GM12878 (cell line): ENCODE measurements around the gene NALF2. TPM values are rescaled to one million over a fixed set of nuclear protein-coding genes. Genes with fewer than 3 reads are reported as not detected.

Experiments
- ATAC-seq: fragments of 200-7000 bp; cut with Tn5 transposase; 3 replicates; pipeline ENCODE4 v1.9.1; 2020; ENCODE audit warnings: mild to moderate bottlenecking, moderate library complexity
- BruUV-seq: library from RNA; stranded (reverse); fragments of 400-500 nt; replicated peaks from 2 replicates; lab custom pipeline; 2021; lab: Mats Ljungman, UMichigan
- CTCF ChIA-PET: fragments of 300-600 bp; sonication (Branson Sonifier 250); formaldehyde crosslinking; extraction: SDS; loops from one replicate; lab custom pipeline; 2021; ENCODE audit warnings: inconsistent platforms; lab: Yijun Ruan, JAX
- POLR2A ChIA-PET: fragments of 350-600 bp; formaldehyde crosslinking; extraction: SDS; loops from one replicate; lab custom pipeline; 2021; ENCODE audit warnings: inconsistent platforms; lab: Charles Lee
- RAD21 ChIA-PET: fragments of 300-600 bp; sonication (Branson Sonifier 250); formaldehyde crosslinking; loops from one replicate; lab custom pipeline; 2023; ENCODE audit warnings: antibody characterized with exemption; ENCODE audit not compliant: unreplicated experiment; lab: Charles Lee
- SMC1A ChIA-PET: fragments of 300-600 bp; sonication (Branson Sonifier 250); formaldehyde crosslinking; loops from one replicate; lab custom pipeline; 2023; ENCODE audit not compliant: unreplicated experiment, uncharacterized antibody; lab: Charles Lee
- DNase-seq: peaks from one replicate; pipeline ENCODE4 v3.0.0-alpha.2; 2011; ENCODE audit warnings: low read depth, low spot score
- FAIRE-seq: peaks from 3 replicates; lab custom pipeline; 2011; peaks lifted over from hg19 to GRCh38; lab: Jason Lieb, UNC
- H2AFZ ChIP-seq: 2 replicates; pipeline ENCODE4 v1.6.0; 2011; ENCODE audit warnings: low read depth, low read length, control low read depth; ENCODE audit not compliant: control insufficient read depth
- H3K27ac ChIP-seq: 2 replicates; pipeline ENCODE4 v1.5.1; 2011; ENCODE audit warnings: control low read depth; ENCODE audit not compliant: control insufficient read depth, insufficient read depth
- H3K27me3 ChIP-seq, 2 experiments: replicated peaks in 1 of 2; 2 replicates each; pipeline versions ENCODE4 v1.6.0 to v1.6.1; 2011; ENCODE audit warnings: low read length in 1 of 2; ENCODE audit not compliant: control insufficient read depth in 2 of 2, insufficient read depth in 2 of 2
- H3K36me3 ChIP-seq, 2 experiments: 2 replicates each; pipeline ENCODE4 v1.5.1; 2011; ENCODE audit warnings: low read length in 1 of 2; ENCODE audit not compliant: control insufficient read depth in 2 of 2, insufficient read depth in 2 of 2
- H3K4me1 ChIP-seq: 2 replicates; pipeline ENCODE4 v1.6.1; 2011; ENCODE audit warnings: mild to moderate bottlenecking, low read length, moderate library complexity, mixed read lengths; ENCODE audit not compliant: control insufficient read depth, insufficient read depth
- H3K4me2 ChIP-seq: 2 replicates; pipeline ENCODE4 v1.6.0; 2011; ENCODE audit warnings: control low read depth; ENCODE audit not compliant: control insufficient read depth, insufficient read depth
- H3K4me3 ChIP-seq: fragments of 200-600 bp; sonication (generic); 2 replicates; pipeline ENCODE4 v1.5.1; 2016
- H3K79me2 ChIP-seq: 2 replicates; pipeline ENCODE4 v1.6.0; 2011; ENCODE audit warnings: low read length; ENCODE audit not compliant: control insufficient read depth, insufficient read depth
- H3K9ac ChIP-seq: 2 replicates; pipeline ENCODE4 v1.8.0; 2011; ENCODE audit warnings: low read length, control low read depth, mixed read lengths; ENCODE audit not compliant: control insufficient read depth, insufficient read depth
- H3K9me3 ChIP-seq: replicated peaks from 3 replicates; pipeline ENCODE4 v1.5.1; 2011; ENCODE audit warnings: mild to moderate bottlenecking, low read length; ENCODE audit not compliant: control insufficient read depth, insufficient read depth
- H4K20me1 ChIP-seq: 2 replicates; pipeline ENCODE4 v1.6.0; 2011; ENCODE audit not compliant: control insufficient read depth, insufficient read depth
- BRCA1 ChIP-seq: IDR thresholded peaks from 2 replicates; pipeline ENCODE4 v1.6.1; 2011; ENCODE audit warnings: low read depth, low read length, improper control_type of control experiment
- CREM ChIP-seq: IDR thresholded peaks from 2 replicates; pipeline ENCODE4 v1.6.1; 2014; ENCODE audit warnings: antibody characterized with exemption, low read depth
- CUX1 ChIP-seq: IDR thresholded peaks from 2 replicates; pipeline ENCODE4 v1.6.1; 2012; ENCODE audit warnings: improper control_type of control experiment, low read depth, low read length; ENCODE audit not compliant: insufficient replicate concordance
- DPF2 ChIP-seq: fragments of 450-650 bp; IDR thresholded peaks from 2 replicates; pipeline ENCODE4 v1.6.1; 2017; ENCODE audit warnings: mild to moderate bottlenecking
- EGR1 ChIP-seq, 2 experiments: IDR thresholded peaks; 1 replicate in 1 of 2; 2 replicates in 1 of 2; pipeline ENCODE4 v1.6.1; 2011 to 2012; ENCODE audit warnings: low read depth in 2 of 2, low read length in 2 of 2, borderline replicate concordance in 1 of 2, mild to moderate bottlenecking in 1 of 2, moderate library complexity in 1 of 2
- IKZF1 ChIP-seq: fragments of 450-650 bp; conservative IDR thresholded peaks from 2 replicates; pipeline ENCODE4 v1.6.1; 2017; ENCODE audit warnings: antibody characterized with exemption, mild to moderate bottlenecking
- LARP7 ChIP-seq: fragments of 450-650 bp; IDR thresholded peaks from 2 replicates; pipeline ENCODE4 v1.6.1; 2017; ENCODE audit warnings: mild to moderate bottlenecking
- NR2F1 ChIP-seq: fragments of 450-650 bp; conservative IDR thresholded peaks from 2 replicates; pipeline ENCODE4 v1.6.1; 2017; ENCODE audit warnings: mild to moderate bottlenecking
- RCOR1 ChIP-seq: conservative IDR thresholded peaks from 2 replicates; pipeline ENCODE4 v1.6.1; 2012; ENCODE audit warnings: low read depth, low read length, improper control_type of control experiment
- REST ChIP-seq: IDR thresholded peaks from 2 replicates; pipeline ENCODE4 v1.6.1; 2012; ENCODE audit warnings: mild to moderate bottlenecking, low read depth, low read length
- SIN3A ChIP-seq: IDR thresholded peaks from 2 replicates; pipeline ENCODE4 v1.6.1; 2012; ENCODE audit warnings: low read depth, low read length, improper control_type of control experiment
- SMAD1 ChIP-seq: fragments of 450-650 bp; IDR thresholded peaks from 2 replicates; pipeline ENCODE4 v1.6.1; 2018; ENCODE audit warnings: mild to moderate bottlenecking, low read depth; ENCODE audit not compliant: partially characterized antibody
- YBX1 ChIP-seq: fragments of 450-650 bp; IDR thresholded peaks from 2 replicates; pipeline ENCODE4 v1.6.1; 2016; ENCODE audit warnings: antibody characterized with exemption
- YY1 ChIP-seq: IDR thresholded peaks from 2 replicates; pipeline ENCODE4 v1.6.1; 2011; ENCODE audit warnings: low read depth, mild to moderate bottlenecking, low read length
- ZNF207 ChIP-seq: fragments of 450-650 bp; IDR thresholded peaks from 2 replicates; pipeline ENCODE4 v1.6.1; 2014; ENCODE audit warnings: antibody characterized with exemption, mild to moderate bottlenecking, borderline replicate concordance
- ZNF622 ChIP-seq: fragments of 450-650 bp; IDR thresholded peaks from 2 replicates; pipeline ENCODE4 v1.6.1; 2017; ENCODE audit warnings: mild to moderate bottlenecking, inconsistent platforms
- WGBS: methylation state at CpG from one replicate; pipeline ENCODE4 v1.1.6; 2016; ENCODE audit warnings: low lambda C conversion rate; ENCODE audit not compliant: insufficient replicate concordance, insufficient coverage; ENCODE audit errors: missing lambda C conversion rate; 5-methylcytosine and 5-hydroxymethylcytosine counted together
- in situ Hi-C: fragments of 300-500 bp; cut with MboI; formaldehyde crosslinking; loops from 9 replicates; pipeline ENCODE4 v1.14.3; 2018; ENCODE audit warnings: mixed read lengths
- intact Hi-C: fragments of 100-400 bp; cut with micrococcal nuclease; formaldehyde crosslinking; loops from one replicate; pipeline ENCODE4 v1.14.2; 2022; ENCODE audit not compliant: unreplicated experiment
- polyA plus RNA-seq, 11 experiments: library from polyadenylated mRNA; depleted of rRNA in 4 of 11; unstranded in 6 of 11; stranded (reverse) in 5 of 11; fragments of >200 nt; fragmentation: Nextera tagmentation in 4 of 11; fragmentation: Illumina TruSeq in 1 of 11; extraction: Ambion mirVana in 4 of 11; extraction: Trizol in 1 of 11; gene quantifications; 1 replicate in 1 of 11; 2 replicates in 10 of 11; pipeline versions ENCODE4 v1.2.1 to v1.2.3, GENCODE V29; 2011 to 2016; ENCODE audit warnings: inconsistent platforms in 2 of 11, missing spikeins in 2 of 11, low read depth in 1 of 11
- total RNA-seq, 4 experiments: library from RNA; depleted of rRNA in 3 of 4; stranded (reverse); fragments of >200 nt in 3 of 4; fragmentation: Illumina TruSeq in 1 of 4; extraction: Trizol in 1 of 4; gene quantifications; 2 replicates each; pipeline versions ENCODE4 v1.2.1 to v1.2.3, GENCODE V29; 2013 to 2021

Gene NALF2
- total and polyA plus RNA-seq, 10 of the 15 experiments (the other 5 are each of a cell fraction or from before 2014, with no cell fraction given): not detected

- ChIA-PET POLR2A (no interaction called here), RAD21 (no interaction called here), CTCF (interaction anchor here (0.7 to 2.2 kb wide), 3 partner anchors 125 to 604 kb away, joined by 3 to 7 read pairs (median 4); no protein-coding TSS in a partner anchor), SMC1A (interaction anchor here (1.8 kb wide), 1 partner anchor 125 kb away, joined by 4 read pairs; no protein-coding TSS in a partner anchor)
- Histone ChIP-seq H2AFZ (no peak overlapping the region), H3K4me2 (no peak overlapping the region), H3K27me3 (no peaks in the 10 kb centered on the region), H3K36me3 (no peaks in the 10 kb centered on the region), H3K4me3 (no peak overlapping the region), H3K9me3 (no peaks in the 10 kb centered on the region), H3K79me2 (no peaks in the 10 kb centered on the region), H3K4me1 (no peaks in the 10 kb centered on the region), H3K27ac (no peak overlapping the region), H4K20me1 (no peaks in the 10 kb centered on the region), H3K9ac (no peak overlapping the region)
- WGBS: 0% methylated on average over 1 of the region's 1 CpG
- ATAC-seq (no peak), FAIRE-seq (no peak), DNase-seq (no peak)
- BruUV-seq: no TSS peak
- in situ Hi-C loops (no loop called here), intact Hi-C loops (loop anchor here (2.0 to 5.0 kb wide), 3 partner anchors 124 to 604 kb away; partner anchors contain the start of gene EDA)
- no peak for TF ChIP-seq DPF2
- no peak for TF ChIP-seq YBX1
- TF ChIP-seq YY1: no peak
- no peak for TF ChIP-seq NR2F1
- no peak for TF ChIP-seq RCOR1
- TF ChIP-seq LARP7: no peak
- TF ChIP-seq REST: no peak
- no peak for TF ChIP-seq EGR1 (IDR thresholded peaks at IDR 0.05; ENCODE audit: borderline replicate concordance in 1 of 2, low read depth in 2 of 2, low read length in 2 of 2)
- TF ChIP-seq CUX1: no peak
- TF ChIP-seq CREM: no peak
- no peak for TF ChIP-seq SMAD1
- no peak for TF ChIP-seq BRCA1
- TF ChIP-seq IKZF1: no peak
- TF ChIP-seq ZNF622: no peak
- no peak for TF ChIP-seq ZNF207
- TF ChIP-seq SIN3A: no peak
These were observed 10.4 kb upstream of the NALF2 start for GRCh38 chrX:69493766-69494165.
